Kidney epithelial cell (primary cell): Measurements from ENCODE around the gene MYCN. TPM values are rescaled to one million over a fixed set of nuclear protein-coding genes. Genes with fewer than 3 reads are reported as not detected.
"Not testable (repeated sequence)": the region's sequence is repeated elsewhere in the genome, so short reads cannot be mapped to it uniquely, and the experiment has no call there.

Source experiments
- DNase-seq: peaks from one replicate; pipeline ENCODE4 v3.0.0-alpha.2; 2010; ENCODE audit warnings: low read depth
- H3K27me3 ChIP-seq: 2 replicates; pipeline ENCODE4 v1.6.0; 2011; ENCODE audit warnings: low read length; ENCODE audit not compliant: control insufficient read depth, insufficient read depth
- H3K36me3 ChIP-seq: 2 replicates; pipeline ENCODE4 v1.5.1; 2011; ENCODE audit warnings: low read length; ENCODE audit not compliant: control insufficient read depth, insufficient read depth
- H3K4me3 ChIP-seq: 2 replicates; pipeline ENCODE4 v1.5.1; 2011; ENCODE audit warnings: low read depth, mild to moderate bottlenecking, control low read depth, low read length
- CTCF ChIP-seq: IDR thresholded peaks from 2 replicates; pipeline ENCODE4 v1.5.1; 2011; ENCODE audit warnings: mild to moderate bottlenecking, moderate library complexity, low read length, control low read depth, inconsistent platforms; ENCODE audit not compliant: insufficient read depth, poor library complexity, severe bottlenecking
- total RNA-seq: library from RNA; depleted of rRNA; stranded (reverse); fragments of >200 nt; gene quantifications from 2 replicates; pipeline ENCODE4 v1.2.3, GENCODE V29; 2015

Gene MYCN
- total RNA-seq, 1 donor from 2014 or later, result 0.54 TPM

DNA sequence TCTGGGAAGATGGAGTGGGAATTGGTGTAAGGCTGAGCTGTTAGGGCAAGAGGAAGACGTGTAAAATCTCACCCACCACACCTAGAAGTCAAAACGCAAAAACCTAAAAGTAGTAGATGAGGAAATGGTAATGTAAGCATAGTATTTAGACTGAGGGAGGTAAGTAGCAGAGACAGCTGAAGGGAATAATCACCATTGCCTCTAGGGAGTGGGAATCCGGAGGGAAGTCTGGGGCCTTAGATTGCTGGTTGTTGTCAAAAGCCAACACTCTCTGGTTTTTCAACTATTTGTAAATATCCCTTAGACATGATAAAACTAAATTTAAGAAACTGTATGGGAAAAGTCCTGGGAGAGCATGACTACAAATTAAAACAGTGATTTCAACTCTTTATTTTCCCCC lies 28.7 kb upstream of the MYCN start:
- Histone ChIP-seq H3K4me3 (no peak overlapping the region), H3K36me3 (no peaks in the 10 kb centered on the region), H3K27me3 (no peaks in the 10 kb centered on the region)
- TF ChIP-seq CTCF, result no peak
- DNase-seq, result no peak

DNA sequence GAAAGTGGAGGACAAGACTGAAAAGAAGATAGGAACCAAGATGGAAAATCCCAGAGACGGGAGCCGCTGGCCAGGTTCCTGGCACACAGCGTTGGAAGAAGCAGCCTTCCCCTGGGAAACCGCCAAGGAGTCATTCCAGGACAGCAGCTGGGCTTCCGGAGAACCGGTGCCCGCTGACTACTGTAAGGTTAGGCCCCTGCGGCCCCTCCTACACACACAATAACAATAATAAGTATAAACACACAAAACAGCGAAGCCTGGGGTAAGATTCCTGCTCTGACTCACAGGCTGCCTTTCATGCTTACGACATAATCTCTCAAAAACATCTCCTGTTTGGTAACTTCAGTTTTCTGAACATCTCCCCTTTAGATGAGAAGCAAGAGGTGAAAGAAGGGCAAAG lies 28.1 kb upstream of the MYCN start:
- peak; percentile 61 for DNase-seq
- no peaks in the 10 kb centered on the region for H3K27me3 ChIP-seq
- no peak for TF ChIP-seq CTCF
- no peaks in the 10 kb centered on the region for H3K36me3 ChIP-seq
- no peak overlapping the region for H3K4me3 ChIP-seq

- Histone ChIP-seq H3K4me3 (no peak overlapping the region), H3K27me3 (no peaks in the 10 kb centered on the region), H3K36me3 (no peaks in the 10 kb centered on the region)
- TF ChIP-seq CTCF, result no peak
- no peak for DNase-seq
These were observed 27.2 kb upstream of the MYCN start for GRCh38 chr2:15913146-15913545.

DNA sequence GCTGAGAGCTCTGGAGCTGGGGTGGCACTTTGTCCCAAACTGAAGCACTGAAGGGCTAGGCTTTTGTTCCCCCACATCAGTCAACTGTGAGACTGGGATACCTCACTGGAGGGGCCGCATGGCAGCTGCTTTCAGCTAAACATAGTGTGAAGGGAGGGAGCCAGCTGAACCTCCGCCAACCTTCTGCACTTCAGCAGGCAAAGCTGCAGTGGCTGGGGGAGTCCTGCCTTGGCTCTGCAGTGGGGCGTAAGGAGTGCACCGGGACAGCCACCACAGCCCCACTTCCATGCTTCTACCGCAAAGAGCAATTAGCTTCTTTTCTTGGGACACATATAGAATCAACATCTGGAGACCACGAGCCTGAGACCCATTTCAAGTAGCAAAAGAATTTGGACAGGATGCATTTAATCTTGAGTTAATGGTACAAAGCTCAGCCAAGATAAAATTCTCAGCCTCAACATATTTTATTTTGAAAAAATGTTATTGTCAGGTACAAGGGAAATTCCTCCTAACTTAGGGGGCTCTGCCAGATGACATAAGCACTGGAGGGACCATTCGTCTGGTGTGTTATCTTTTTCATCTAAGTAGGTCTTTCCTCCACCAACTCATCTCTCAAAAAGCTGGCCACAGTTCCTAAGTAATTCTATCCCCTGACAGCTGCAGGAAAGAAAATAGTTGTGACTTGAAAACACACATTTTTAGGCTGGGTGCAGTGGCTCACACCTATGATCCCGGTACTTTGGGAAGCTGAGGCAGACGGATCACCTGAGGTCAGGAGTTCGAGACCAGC lies 25.6 kb upstream of the MYCN start:
- no peak for DNase-seq
- H3K27me3 ChIP-seq, result peaks cover 2% of the 10 kb centered on the region
- H3K4me3 ChIP-seq, result no peak overlapping the region
- H3K36me3 ChIP-seq, result no peaks in the 10 kb centered on the region
- no peak for TF ChIP-seq CTCF

DNA sequence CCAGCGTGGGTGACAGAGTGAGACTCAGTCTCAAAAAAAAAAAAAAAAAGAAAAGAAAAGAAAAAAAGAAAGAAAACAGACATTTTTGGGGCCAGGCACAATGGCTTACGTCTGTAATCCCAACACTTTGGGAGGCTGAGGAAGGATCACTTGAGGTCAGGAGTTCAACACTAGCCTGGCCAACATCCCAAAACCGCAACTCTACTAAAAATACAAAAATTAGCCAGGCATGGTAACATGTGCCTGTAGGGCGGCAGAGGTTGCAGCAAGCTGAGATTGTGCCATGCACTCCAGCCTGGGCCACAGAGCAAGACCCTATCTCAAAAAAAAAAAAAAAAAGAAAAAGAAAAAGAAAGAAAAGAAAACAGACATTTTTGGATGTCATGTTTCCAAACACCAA lies 24.8 kb upstream of the MYCN start:
- H3K36me3 ChIP-seq, H3K27me3 ChIP-seq, DNase-seq, H3K4me3 ChIP-seq: not testable (repeated sequence)

DNA sequence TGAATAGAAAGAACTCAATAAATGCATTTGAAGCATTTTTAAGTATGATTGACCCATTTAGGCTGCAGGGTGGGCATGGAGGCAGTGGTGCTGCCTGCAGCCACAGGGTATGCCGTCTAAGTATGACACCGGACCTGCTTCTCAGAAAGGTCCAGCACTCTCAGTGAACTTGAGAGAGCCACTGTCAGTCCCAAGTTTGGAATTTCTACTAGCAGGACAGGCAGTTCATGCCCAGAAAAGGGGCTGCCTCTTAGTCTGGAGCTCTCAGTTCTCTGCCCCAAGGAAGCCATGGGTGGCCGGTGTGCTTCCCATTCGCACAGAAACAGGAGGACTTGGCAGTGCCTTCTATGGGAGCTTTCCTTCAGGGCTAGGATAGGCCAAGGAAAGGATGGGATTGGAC lies 24.0 kb upstream of the MYCN start:
- no peak for DNase-seq
- H3K4me3 ChIP-seq, result no peak overlapping the region
- no peaks in the 10 kb centered on the region for H3K36me3 ChIP-seq
- peaks cover 3% of the 10 kb centered on the region for H3K27me3 ChIP-seq
- TF ChIP-seq CTCF, result no peak
